ENCODE measurements around the gene CDKAL1. TPM values are rescaled to one million over a fixed set of nuclear protein-coding genes. Genes with fewer than 3 reads are reported as not detected.
"Not testable (repeated sequence)": the region's sequence is repeated elsewhere in the genome, so short reads cannot be mapped to it uniquely, and the experiment has no call there.

CDKAL1 gene
- total and polyA plus RNA-seq, 9 of the 15 experiments (the other 6 are each of a cell fraction or from before 2014, with no cell fraction given) = 11.2 to 36.3 (median 20.1) TPM

DNA sequence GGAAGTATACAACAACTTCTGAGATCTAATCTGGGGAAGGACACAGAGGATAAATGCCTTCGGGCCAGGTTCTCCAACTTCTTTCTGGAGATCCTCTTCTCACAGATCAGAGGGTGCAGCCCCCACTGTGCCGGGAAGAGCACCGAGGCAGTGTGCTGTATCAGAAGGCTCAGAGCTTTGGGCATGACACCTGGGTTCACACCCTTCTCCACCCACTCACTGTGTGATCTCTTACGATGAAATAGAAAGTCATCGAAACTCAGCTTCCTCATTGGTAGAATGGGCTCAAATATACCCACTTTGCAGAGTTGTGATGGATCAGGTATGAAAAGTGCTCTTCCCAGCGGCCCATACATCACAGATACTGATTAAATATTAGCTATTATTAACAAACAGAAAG lies 711.8 kb downstream of the CDKAL1 start (continued):
- TF ChIP-seq, protein P1, sequence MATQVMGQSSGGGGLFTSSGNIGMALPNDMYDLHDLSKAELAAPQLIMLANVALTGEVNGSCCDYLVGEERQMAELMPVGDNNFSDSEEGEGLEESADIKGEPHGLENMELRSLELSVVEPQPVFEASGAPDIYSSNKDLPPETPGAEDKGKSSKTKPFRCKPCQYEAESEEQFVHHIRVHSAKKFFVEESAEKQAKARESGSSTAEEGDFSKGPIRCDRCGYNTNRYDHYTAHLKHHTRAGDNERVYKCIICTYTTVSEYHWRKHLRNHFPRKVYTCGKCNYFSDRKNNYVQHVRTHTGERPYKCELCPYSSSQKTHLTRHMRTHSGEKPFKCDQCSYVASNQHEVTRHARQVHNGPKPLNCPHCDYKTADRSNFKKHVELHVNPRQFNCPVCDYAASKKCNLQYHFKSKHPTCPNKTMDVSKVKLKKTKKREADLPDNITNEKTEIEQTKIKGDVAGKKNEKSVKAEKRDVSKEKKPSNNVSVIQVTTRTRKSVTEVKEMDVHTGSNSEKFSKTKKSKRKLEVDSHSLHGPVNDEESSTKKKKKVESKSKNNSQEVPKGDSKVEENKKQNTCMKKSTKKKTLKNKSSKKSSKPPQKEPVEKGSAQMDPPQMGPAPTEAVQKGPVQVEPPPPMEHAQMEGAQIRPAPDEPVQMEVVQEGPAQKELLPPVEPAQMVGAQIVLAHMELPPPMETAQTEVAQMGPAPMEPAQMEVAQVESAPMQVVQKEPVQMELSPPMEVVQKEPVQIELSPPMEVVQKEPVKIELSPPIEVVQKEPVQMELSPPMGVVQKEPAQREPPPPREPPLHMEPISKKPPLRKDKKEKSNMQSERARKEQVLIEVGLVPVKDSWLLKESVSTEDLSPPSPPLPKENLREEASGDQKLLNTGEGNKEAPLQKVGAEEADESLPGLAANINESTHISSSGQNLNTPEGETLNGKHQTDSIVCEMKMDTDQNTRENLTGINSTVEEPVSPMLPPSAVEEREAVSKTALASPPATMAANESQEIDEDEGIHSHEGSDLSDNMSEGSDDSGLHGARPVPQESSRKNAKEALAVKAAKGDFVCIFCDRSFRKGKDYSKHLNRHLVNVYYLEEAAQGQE (IDR thresholded peaks at IDR 0.05; ENCODE audit: borderline replicate concordance) = no peak
- TF ChIP-seq, protein P1 (CRISPR knock-in tag; IDR thresholded peaks at IDR 0.05; ENCODE audit: low read depth) = no peak

- H3K4me2 ChIP-seq (ENCODE audit: insufficient read depth, low read length); H3K4me3 ChIP-seq; H3K9me3 ChIP-seq (replicated peaks; ENCODE audit: control insufficient read depth, insufficient read depth, low read depth, low read length); H3K27ac ChIP-seq (ENCODE audit: extremely low read depth, low read depth, low read length); CTCF ChIA-PET (ENCODE audit: low intra/inter-chr PET ratio); DNase-seq (ENCODE audit: extremely low read depth in 1 of 4, low spot score in 3 of 4); H3K9me1 ChIP-seq (ENCODE audit: control insufficient read depth, insufficient read depth, low read length); FAIRE-seq; intact Hi-C loops (cut with micrococcal nuclease); H2AFZ ChIP-seq (ENCODE audit: low read depth, low read length); ATAC-seq; H3K79me2 ChIP-seq (ENCODE audit: control insufficient read depth, insufficient read depth, low read length); H3K9ac ChIP-seq (ENCODE audit: insufficient read depth in 1 of 2, low read depth in 2 of 2, low read length in 2 of 2); BruUV-seq (replicated peaks); H3K36me3 ChIP-seq (ENCODE audit: control insufficient read depth, insufficient read depth, low read length); POLR2A ChIA-PET; H4K20me1 ChIP-seq (replicated peaks; ENCODE audit: control insufficient read depth, insufficient read depth, low read length); H3K4me1 ChIP-seq (replicated peaks in 1 of 2; ENCODE audit: control insufficient read depth in 2 of 2, insufficient read depth in 2 of 2, low read length in 2 of 2); in situ Hi-C loops (cut with MboI); H3K27me3 ChIP-seq (ENCODE audit: control insufficient read depth in 2 of 2, insufficient read depth in 2 of 2, low read length in 2 of 2): not testable (repeated sequence)
- peak; percentile 90 for TF ChIP-seq ZNF431 (CRISPR knock-in tag; IDR thresholded peaks at IDR 0.05)
Measured at GRCh38 chr6:21254460-21254859, 720.2 kb downstream of the CDKAL1 start.

All from K562 (cell line).